Cardiac muscle cell (in vitro differentiated cells and primary cell): Measurements from ENCODE around the gene THSD1. TPM values are rescaled to one million over a fixed set of nuclear protein-coding genes. Genes with fewer than 3 reads are reported as not detected.
"Not testable (repeated sequence)": the region's sequence is repeated elsewhere in the genome, so short reads cannot be mapped to it uniquely, and the experiment has no call there.

Source experiments
- DNase-seq, 2 donors: peaks; one replicate each; pipeline versions ENCODE4 v3.0.0 to v3.0.0-alpha.2; 2010 to 2017; ENCODE audit warnings: low read depth in 1 of 2, low spot score in 1 of 2
- H3K27ac ChIP-seq: fragments of 200-600 bp; sonication (generic); 2 replicates; pipeline ENCODE4 v1.5.1; 2016
- H3K27me3 ChIP-seq: fragments of 200-600 bp; sonication (generic); 2 replicates; pipeline ENCODE4 v1.6.0; 2016; ENCODE audit warnings: control low read depth
- H3K36me3 ChIP-seq: fragments of 200-600 bp; sonication (generic); 2 replicates; pipeline ENCODE4 v1.5.1; 2016; ENCODE audit warnings: control low read depth
- H3K4me1 ChIP-seq: fragments of 200-600 bp; sonication (generic); 2 replicates; pipeline ENCODE4 v1.8.1; 2017; ENCODE audit warnings: low read depth, mild to moderate bottlenecking, mixed run types
- H3K4me3 ChIP-seq: fragments of 200-600 bp; sonication (generic); 2 replicates; pipeline ENCODE4 v1.5.1; 2016; ENCODE audit warnings: mild to moderate bottlenecking
- H3K9me3 ChIP-seq: fragments of 200-600 bp; sonication (generic); 2 replicates; pipeline ENCODE4 v1.5.1; 2017; ENCODE audit warnings: low read depth, mild to moderate bottlenecking, control low read depth
- CTCF ChIP-seq: IDR thresholded peaks from 2 replicates; pipeline ENCODE4 v1.5.1; 2012; ENCODE audit warnings: low read depth, mild to moderate bottlenecking, low read length
- polyA plus RNA-seq: library from polyadenylated mRNA; unstranded; fragments of >200 nt; fragmentation: Nextera tagmentation; extraction: Ambion mirVana; gene quantifications from 2 replicates; pipeline ENCODE4 v1.2.1, GENCODE V29; 2016
- total RNA-seq: library from RNA; depleted of rRNA; stranded (reverse); fragments of >200 nt; gene quantifications from 2 replicates; pipeline ENCODE4 v1.2.3, GENCODE V29; 2016

The THSD1 gene
- total and polyA plus RNA-seq, 2 experiments from 2014 or later: 0.66 TPM; not detected in 1

- Histone ChIP-seq H3K9me3 (no peaks in the 10 kb centered on the region), H3K27me3 (no peaks in the 10 kb centered on the region), H3K4me3 (no peak overlapping the region), H3K27ac (no peak overlapping the region), H3K4me1 (no peaks in the 10 kb centered on the region), H3K36me3 (no peaks in the 10 kb centered on the region)
- peak in 1 of 2 donors; percentile 97 for DNase-seq
- no peak for TF ChIP-seq CTCF
Measured at GRCh38 chr13:52348071-52348470, 57.9 kb downstream of the THSD1 start.

GRCh38 chr13:52345631-52346251 is 60.2 kb downstream of the THSD1 start:
- H3K9me3 ChIP-seq: no peaks in the 10 kb centered on the region

GRCh38 chr13:52345048-52345447 is 60.9 kb downstream of the THSD1 start:
- no peak for TF ChIP-seq CTCF
- Histone ChIP-seq H3K36me3 (no peaks in the 10 kb centered on the region), H3K4me1 (no peaks in the 10 kb centered on the region), H3K9me3 (no peaks in the 10 kb centered on the region), H3K4me3 (no peak overlapping the region), H3K27me3 (no peaks in the 10 kb centered on the region), H3K27ac (no peak overlapping the region)
- peak in 1 of 2 donors; percentile 55 for DNase-seq

More at GRCh38 chr13:52345631-52346251, 60.2 kb downstream of the THSD1 start:
- DNase-seq: no peak
- Histone ChIP-seq H3K4me3 (no peak overlapping the region), H3K27me3 (no peaks in the 10 kb centered on the region), H3K4me1 (no peaks in the 10 kb centered on the region), H3K27ac (no peak overlapping the region), H3K36me3 (no peaks in the 10 kb centered on the region)
- no peak for TF ChIP-seq CTCF

GRCh38 chr13:52344108-52344507 is 61.9 kb downstream of the THSD1 start:
- DNase-seq: peak in 1 of 2 donors; percentile 34
- no peaks in the 10 kb centered on the region for H3K9me3 ChIP-seq
- no peaks in the 10 kb centered on the region for H3K27me3 ChIP-seq
- no peak overlapping the region for H3K27ac ChIP-seq
- H3K36me3 ChIP-seq: no peaks in the 10 kb centered on the region
- TF ChIP-seq CTCF: no peak
- H3K4me3 ChIP-seq: no peak overlapping the region
- H3K4me1 ChIP-seq: peaks cover 2% of the 10 kb centered on the region

GRCh38 chr13:52342203-52342602 is 63.8 kb downstream of the THSD1 start:
- H3K4me3 ChIP-seq, DNase-seq, H3K27me3 ChIP-seq, H3K27ac ChIP-seq, H3K36me3 ChIP-seq, H3K9me3 ChIP-seq, H3K4me1 ChIP-seq: not testable (repeated sequence)

- H3K4me1 ChIP-seq, H3K4me3 ChIP-seq, H3K27me3 ChIP-seq, H3K36me3 ChIP-seq, H3K9me3 ChIP-seq, H3K27ac ChIP-seq, DNase-seq: not testable (repeated sequence)
Measured at GRCh38 chr13:52337828-52338455, 68.0 kb downstream of the THSD1 start.

GRCh38 chr13:52334107-52334506 is 71.9 kb downstream of the THSD1 start:
- not testable (repeated sequence) for H3K9me3 ChIP-seq, H3K4me3 ChIP-seq

GRCh38 chr13:52331844-52332243 is 74.1 kb downstream of the THSD1 start:
- H3K4me3 ChIP-seq, H3K27ac ChIP-seq, H3K4me1 ChIP-seq, H3K27me3 ChIP-seq, H3K36me3 ChIP-seq, H3K9me3 ChIP-seq, DNase-seq: not testable (repeated sequence)

More at GRCh38 chr13:52334107-52334506, 71.9 kb downstream of the THSD1 start:
- not testable (repeated sequence) for H3K36me3 ChIP-seq, DNase-seq, H3K4me1 ChIP-seq, H3K27me3 ChIP-seq, H3K27ac ChIP-seq
